ENCODE measurements around the gene VARS1. TPM values are rescaled to one million over a fixed set of nuclear protein-coding genes. Genes with fewer than 3 reads are reported as not detected.
"Not testable (repeated sequence)": the region's sequence is repeated elsewhere in the genome, so short reads cannot be mapped to it uniquely, and the experiment has no call there.

The VARS1 gene
- total RNA-seq, 1 experiment from 2014 or later = 132 TPM

DNA sequence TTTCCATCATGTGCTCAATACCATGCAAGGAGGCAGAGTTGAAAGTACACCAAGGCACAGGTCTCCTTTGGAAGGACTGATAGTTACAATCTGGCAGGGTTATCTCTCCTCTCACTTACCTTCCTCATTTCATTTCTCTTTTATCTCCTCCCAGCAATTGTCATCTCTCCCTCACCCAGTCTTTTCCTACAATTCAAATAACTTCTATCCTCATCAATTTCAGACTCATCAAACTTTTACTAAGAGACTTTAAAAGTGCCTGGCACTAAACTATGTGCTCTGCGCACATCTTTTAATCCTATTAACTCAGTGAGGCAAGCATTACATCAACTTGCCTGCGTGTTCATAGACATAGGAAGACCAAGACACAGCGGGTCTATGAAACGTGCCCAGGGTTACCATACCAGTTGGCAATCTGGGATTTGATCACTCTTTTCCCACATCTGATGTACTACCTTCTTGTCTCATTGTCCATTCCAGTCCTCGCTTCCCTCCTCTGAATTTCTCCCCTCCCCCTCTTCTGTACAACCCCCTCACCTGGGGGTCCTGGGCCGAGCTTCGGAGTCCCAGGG, 1.2 kb downstream of the VARS1 start:
- no peaks in the 10 kb centered on the region for H3K9me3 Mint-ChIP-seq (ENCODE audit: unreplicated experiment)
- H3K27me3 ChIP-seq (replicated peaks; ENCODE audit: control insufficient read depth, insufficient read depth, low read length) = no peaks in the 10 kb centered on the region
- DNase-seq = peak in 1 of 2 experiments; percentile 18
- H3K36me3 Mint-ChIP-seq (ENCODE audit: insufficient read depth, unreplicated experiment) = peaks cover 39% of the 10 kb centered on the region
- H3K27me3 Mint-ChIP-seq (ENCODE audit: insufficient read depth, unreplicated experiment) = no peaks in the 10 kb centered on the region
- TSS peak; percentile 52 for BruUV-seq (replicated peaks)
- POLR2A ChIA-PET = interaction anchor here (1.1 to 2.1 kb wide), 3 partner anchors 12 to 33 kb away, joined by 4 to 29 read pairs (median 23); partner anchors contain the start of genes HSPA1A, HSPA1B, HSPA1L and LSM2
- no peaks in the 10 kb centered on the region for H3K9me3 ChIP-seq
- H3K4me3 Mint-ChIP-seq (ENCODE audit: unreplicated experiment) = peak overlapping the region; percentile 98
- peak overlapping the region; percentile 80 for H3K4me3 ChIP-seq (ENCODE audit: low read depth, low read length)
- CTCF ChIA-PET = interaction anchor here (0.6 to 2.9 kb wide), 3 partner anchors 10 to 69 kb away, joined by 5 to 21 read pairs (median 10); partner anchors contain the start of genes LSM2 and NEU1
- H3K4me1 ChIP-seq = 0 out of 2 replicates have a peak, but pooled peaks cover 3% of the 10 kb centered on the region
- TF ChIP-seq, protein P1, sequence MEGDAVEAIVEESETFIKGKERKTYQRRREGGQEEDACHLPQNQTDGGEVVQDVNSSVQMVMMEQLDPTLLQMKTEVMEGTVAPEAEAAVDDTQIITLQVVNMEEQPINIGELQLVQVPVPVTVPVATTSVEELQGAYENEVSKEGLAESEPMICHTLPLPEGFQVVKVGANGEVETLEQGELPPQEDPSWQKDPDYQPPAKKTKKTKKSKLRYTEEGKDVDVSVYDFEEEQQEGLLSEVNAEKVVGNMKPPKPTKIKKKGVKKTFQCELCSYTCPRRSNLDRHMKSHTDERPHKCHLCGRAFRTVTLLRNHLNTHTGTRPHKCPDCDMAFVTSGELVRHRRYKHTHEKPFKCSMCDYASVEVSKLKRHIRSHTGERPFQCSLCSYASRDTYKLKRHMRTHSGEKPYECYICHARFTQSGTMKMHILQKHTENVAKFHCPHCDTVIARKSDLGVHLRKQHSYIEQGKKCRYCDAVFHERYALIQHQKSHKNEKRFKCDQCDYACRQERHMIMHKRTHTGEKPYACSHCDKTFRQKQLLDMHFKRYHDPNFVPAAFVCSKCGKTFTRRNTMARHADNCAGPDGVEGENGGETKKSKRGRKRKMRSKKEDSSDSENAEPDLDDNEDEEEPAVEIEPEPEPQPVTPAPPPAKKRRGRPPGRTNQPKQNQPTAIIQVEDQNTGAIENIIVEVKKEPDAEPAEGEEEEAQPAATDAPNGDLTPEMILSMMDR (IDR thresholded peaks at IDR 0.05; ENCODE audit: insufficient read depth in 1 of 2, low read depth in 1 of 2, low read length in 1 of 2, severe bottlenecking in 1 of 2, unreplicated experiment in 1 of 2) = no peak
- intact Hi-C loops (cut with micrococcal nuclease; ENCODE audit: unreplicated experiment) = no loop called here
- peak overlapping the region; percentile 94 for H3K27ac Mint-ChIP-seq (ENCODE audit: unreplicated experiment)
- H3K36me3 ChIP-seq (ENCODE audit: control insufficient read depth, insufficient read depth, low read length) = no peaks in the 10 kb centered on the region
- peaks cover 21% of the 10 kb centered on the region for H3K4me1 Mint-ChIP-seq (ENCODE audit: low read depth, unreplicated experiment)

DNA sequence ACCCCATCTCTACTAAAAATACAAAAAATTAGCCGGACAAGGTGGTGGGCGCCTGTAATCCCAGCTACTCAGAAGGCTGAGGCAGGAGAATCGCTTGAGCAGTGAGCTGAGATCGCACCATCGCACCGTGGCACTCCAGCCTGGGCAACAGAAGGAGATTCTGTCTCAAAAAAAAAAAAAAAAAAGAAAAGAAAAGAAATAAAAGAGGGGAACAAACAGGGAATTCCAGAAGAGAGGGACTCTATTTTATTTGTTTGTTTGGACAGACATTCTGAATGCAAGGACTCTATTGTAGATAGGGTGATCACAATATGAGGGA, 1.7 kb downstream of the VARS1 start:
- H3K36me3 Mint-ChIP-seq (ENCODE audit: insufficient read depth, unreplicated experiment) = peaks cover 44% of the 10 kb centered on the region
- CTCF ChIA-PET; POLR2A ChIA-PET; H3K4me3 ChIP-seq (ENCODE audit: low read depth, low read length); BruUV-seq (replicated peaks); H3K27me3 Mint-ChIP-seq (ENCODE audit: insufficient read depth, unreplicated experiment); H3K9me3 ChIP-seq; H3K36me3 ChIP-seq (ENCODE audit: control insufficient read depth, insufficient read depth, low read length); H3K4me1 ChIP-seq; H3K9me3 Mint-ChIP-seq (ENCODE audit: unreplicated experiment); H3K27me3 ChIP-seq (replicated peaks; ENCODE audit: control insufficient read depth, insufficient read depth, low read length); H3K27ac Mint-ChIP-seq (ENCODE audit: unreplicated experiment); intact Hi-C loops (cut with micrococcal nuclease; ENCODE audit: unreplicated experiment); DNase-seq: not testable (repeated sequence)
- H3K4me1 Mint-ChIP-seq (ENCODE audit: low read depth, unreplicated experiment) = peaks cover 21% of the 10 kb centered on the region
- H3K4me3 Mint-ChIP-seq (ENCODE audit: unreplicated experiment) = peak overlapping the region; percentile 98

DNA sequence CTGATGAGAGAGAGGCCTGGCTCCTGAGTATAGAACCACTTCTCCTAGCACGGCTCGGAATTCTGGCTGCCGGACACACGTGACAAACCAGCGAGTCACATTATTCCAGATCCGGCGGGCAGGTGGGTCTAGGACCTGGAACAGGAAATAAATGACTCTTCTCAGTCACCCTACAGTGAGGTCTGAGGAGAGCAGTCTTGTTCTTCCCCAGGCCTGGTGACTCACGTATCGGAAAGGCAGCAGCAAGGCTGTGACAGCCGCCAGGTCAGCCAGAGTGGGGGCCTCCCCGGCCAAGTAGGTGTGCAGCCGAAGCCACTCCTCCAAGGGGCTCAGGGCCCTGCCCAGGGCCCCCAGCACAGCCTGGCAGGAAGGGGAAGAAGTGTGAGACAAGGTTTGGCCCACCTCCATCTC, 2.8 kb downstream of the VARS1 start:
- Mint-ChIP-seq H3K4me3 (ENCODE audit: unreplicated experiment) (no peak overlapping the region), H3K9me3 (ENCODE audit: unreplicated experiment) (no peaks in the 10 kb centered on the region), H3K36me3 (ENCODE audit: insufficient read depth, unreplicated experiment) (peaks cover 53% of the 10 kb centered on the region), H3K27me3 (ENCODE audit: insufficient read depth, unreplicated experiment) (no peaks in the 10 kb centered on the region), H3K4me1 (ENCODE audit: low read depth, unreplicated experiment) (peaks cover 21% of the 10 kb centered on the region), H3K27ac (ENCODE audit: unreplicated experiment) (no peak overlapping the region)
- no peaks in the 10 kb centered on the region for H3K36me3 ChIP-seq (ENCODE audit: control insufficient read depth, insufficient read depth, low read length)
- 0 out of 2 replicates have a peak, but pooled peaks cover 3% of the 10 kb centered on the region for H3K4me1 ChIP-seq
- CTCF ChIA-PET = no interaction called here
- no peak for DNase-seq
- H3K27me3 ChIP-seq (replicated peaks; ENCODE audit: control insufficient read depth, insufficient read depth, low read length) = no peaks in the 10 kb centered on the region
- no peaks in the 10 kb centered on the region for H3K9me3 ChIP-seq
- no peak overlapping the region for H3K4me3 ChIP-seq (ENCODE audit: low read depth, low read length)
- intact Hi-C loops (cut with micrococcal nuclease; ENCODE audit: unreplicated experiment) = no loop called here
- POLR2A ChIA-PET = no interaction called here
- TF ChIP-seq, protein P1 (IDR thresholded peaks at IDR 0.05; ENCODE audit: insufficient read depth in 1 of 2, low read depth in 1 of 2, low read length in 1 of 2, severe bottlenecking in 1 of 2, unreplicated experiment in 1 of 2) = no peak
- BruUV-seq (replicated peaks) = no TSS peak

Measured in Caco-2 (cell line).